ENCODE results near the gene HOXA3. TPM values are rescaled to one million over a fixed set of nuclear protein-coding genes. Genes with fewer than 3 reads are reported as not detected.

The HOXA3 gene
- total and polyA plus RNA-seq, 9 of the 15 experiments (the other 6 are each of a cell fraction or from before 2014, with no cell fraction given) = 0.04 to 0.13 TPM; not detected in 7

GRCh38 chr7:27078616-27079233, 73.7 kb downstream of the HOXA3 start:
- H3K27ac ChIP-seq (ENCODE audit: extremely low read depth, low read depth, low read length) = no peak overlapping the region
- no peaks in the 10 kb centered on the region for H3K9me3 ChIP-seq (replicated peaks; ENCODE audit: control insufficient read depth, insufficient read depth, low read depth, low read length)
- in situ Hi-C loops (cut with MboI) = loop anchor here (5.0 kb wide), 1 partner anchor 49 kb away; no protein-coding TSS in a partner anchor
- POLR2A ChIA-PET = no interaction called here
- ATAC-seq (no peak), FAIRE-seq (no peak), DNase-seq (ENCODE audit: extremely low read depth in 1 of 4, low spot score in 3 of 4) (no peak)
- intact Hi-C loops (cut with micrococcal nuclease) = no loop called here
- no peaks in the 10 kb centered on the region for H4K20me1 ChIP-seq (replicated peaks; ENCODE audit: control insufficient read depth, insufficient read depth, low read length)
- H3K36me3 ChIP-seq (ENCODE audit: control insufficient read depth, insufficient read depth, low read length) = no peaks in the 10 kb centered on the region
- no peak overlapping the region for H3K4me2 ChIP-seq (ENCODE audit: insufficient read depth, low read length)
- H3K9ac ChIP-seq (ENCODE audit: insufficient read depth in 1 of 2, low read depth in 2 of 2, low read length in 2 of 2) = no peak overlapping the region
- peaks cover 0 to 4% of the 10 kb centered on the region in 2 experiments; a peak in 1 of 5 replicates for H3K27me3 ChIP-seq (ENCODE audit: control insufficient read depth in 2 of 2, insufficient read depth in 2 of 2, low read length in 2 of 2)
- CTCF ChIA-PET (ENCODE audit: low intra/inter-chr PET ratio) = no interaction called here
- no TSS peak for BruUV-seq (replicated peaks)
- WGBS (ENCODE audit: insufficient coverage, low coverage, missing lambda C conversion rate) = 15% methylated on average over 5 of the region's 5 CpGs
- H3K79me2 ChIP-seq (ENCODE audit: control insufficient read depth, insufficient read depth, low read length) = no peaks in the 10 kb centered on the region
- no peaks in the 10 kb centered on the region for H3K4me1 ChIP-seq (replicated peaks in 1 of 2; ENCODE audit: control insufficient read depth in 2 of 2, insufficient read depth in 2 of 2, low read length in 2 of 2)
- H2AFZ ChIP-seq (ENCODE audit: low read depth, low read length) = no peak overlapping the region
- TF ChIP-seq RBM25 (IDR thresholded peaks at IDR 0.05; ENCODE audit: low read depth, low read length, severe bottlenecking) = no peak
- H3K9me1 ChIP-seq (ENCODE audit: control insufficient read depth, insufficient read depth, low read length) = no peaks in the 10 kb centered on the region
- H3K4me3 ChIP-seq = no peak overlapping the region

GRCh38 chr7:27073076-27073475, 79.3 kb downstream of the HOXA3 start:
- Histone ChIP-seq H3K9me3 (replicated peaks; ENCODE audit: control insufficient read depth, insufficient read depth, low read depth, low read length) (no peaks in the 10 kb centered on the region), H3K27ac (ENCODE audit: extremely low read depth, low read depth, low read length) (no peak overlapping the region), H3K4me2 (ENCODE audit: insufficient read depth, low read length) (no peak overlapping the region), H2AFZ (ENCODE audit: low read depth, low read length) (no peak overlapping the region), H3K36me3 (ENCODE audit: control insufficient read depth, insufficient read depth, low read length) (no peaks in the 10 kb centered on the region), H4K20me1 (replicated peaks; ENCODE audit: control insufficient read depth, insufficient read depth, low read length) (no peaks in the 10 kb centered on the region), H3K9ac (ENCODE audit: insufficient read depth in 1 of 2, low read depth in 2 of 2, low read length in 2 of 2) (no peak overlapping the region), H3K9me1 (ENCODE audit: control insufficient read depth, insufficient read depth, low read length) (no peaks in the 10 kb centered on the region), H3K27me3 (ENCODE audit: control insufficient read depth in 2 of 2, insufficient read depth in 2 of 2, low read length in 2 of 2) (peaks cover 0 to 4% of the 10 kb centered on the region in 2 experiments; a peak in 2 of 5 replicates), H3K4me1 (replicated peaks in 1 of 2; ENCODE audit: control insufficient read depth in 2 of 2, insufficient read depth in 2 of 2, low read length in 2 of 2) (peaks cover 0 to 7% of the 10 kb centered on the region in 2 experiments; a peak in 2 of 5 replicates), H3K4me3 (no peak overlapping the region), H3K79me2 (ENCODE audit: control insufficient read depth, insufficient read depth, low read length) (no peaks in the 10 kb centered on the region)
- FAIRE-seq = no peak
- DNase-seq (ENCODE audit: extremely low read depth in 1 of 4, low spot score in 3 of 4) = no peak
- intact Hi-C loops (cut with micrococcal nuclease) = no loop called here
- ATAC-seq = no peak
- POLR2A ChIA-PET = no interaction called here
- no peak for TF ChIP-seq ZBTB9 (CRISPR knock-in tag; IDR thresholded peaks at IDR 0.05)
- TF ChIP-seq NONO (IDR thresholded peaks at IDR 0.05; ENCODE audit: low read depth in 2 of 2, low read length in 1 of 2) = no peak
- no peak for TF ChIP-seq ZNF444 (CRISPR knock-in tag; IDR thresholded peaks at IDR 0.05)
- no peak for TF ChIP-seq NR2C1 (IDR thresholded peaks at IDR 0.05)
- no peak for TF ChIP-seq NR2C1 (tag; IDR thresholded peaks at IDR 0.05)
- no peak for TF ChIP-seq TEAD4 (IDR thresholded peaks at IDR 0.05; ENCODE audit: low read length)
- TF ChIP-seq TEAD4 (CRISPR knock-in tag; IDR thresholded peaks at IDR 0.05; ENCODE audit: borderline replicate concordance) = no peak
- TF ChIP-seq ASH1L (IDR thresholded peaks at IDR 0.05; ENCODE audit: borderline replicate concordance, low read depth, partially characterized antibody) = no peak
- TF ChIP-seq ZNF24 (IDR thresholded peaks at IDR 0.05) = no peak
- no peak for TF ChIP-seq SETDB1 (IDR thresholded peaks at IDR 0.05; ENCODE audit: low read length)
- TF ChIP-seq DMBX1 (CRISPR knock-in tag; IDR thresholded peaks at IDR 0.05; ENCODE audit: borderline replicate concordance) = no peak
- TF ChIP-seq CCAR2 (IDR thresholded peaks at IDR 0.05; ENCODE audit: low read depth, low read length) = no peak
- in situ Hi-C loops (cut with MboI) = no loop called here
- no TSS peak for BruUV-seq (replicated peaks)
- CTCF ChIA-PET (ENCODE audit: low intra/inter-chr PET ratio) = no interaction called here

All from K562 (cell line).